K562 treated with DMSO at 1 percent for 12 hours (cell line): ENCODE measurements around the gene SDK2. TPM values are rescaled to one million over a fixed set of nuclear protein-coding genes. Genes with fewer than 3 reads are reported as not detected.

Experiments
- total RNA-seq: library from RNA; unstranded; fragments of 300-600 nt; gene quantifications from 2 replicates; pipeline ENCODE4 v1.2.3, GENCODE V29; 2022; ENCODE audit not compliant: insufficient read depth

The SDK2 gene
- total RNA-seq, result 0.06 TPM in 1 of 2 replicates, not detected in the other

GRCh38 chr17:73644145-73645049, at the start of gene SDK2:
Gene SDK2, minus strand, starts transcription at chr17:73644445. Its CDS starts 357 bp downstream, at chr17:73644088.

GRCh38 chr17:73311781-73312641, 332.2 kb downstream of the SDK2 start, which contains the start of gene CDC42EP4:
Gene CDC42EP4, minus strand, starts transcription at chr17:73312001. Its CDS starts 25,501 bp downstream, at chr17:73286500.

